Inferior parietal cortex (tissue), 1 donor: ENCODE measurements around the gene DYNLT2.

ENCODE experiments used
- DNase-seq: peaks from one replicate; pipeline ENCODE4 v3.0.0-alpha.2; 2016; ENCODE audit errors: extremely low spot score

The DYNLT2 gene

DNA sequence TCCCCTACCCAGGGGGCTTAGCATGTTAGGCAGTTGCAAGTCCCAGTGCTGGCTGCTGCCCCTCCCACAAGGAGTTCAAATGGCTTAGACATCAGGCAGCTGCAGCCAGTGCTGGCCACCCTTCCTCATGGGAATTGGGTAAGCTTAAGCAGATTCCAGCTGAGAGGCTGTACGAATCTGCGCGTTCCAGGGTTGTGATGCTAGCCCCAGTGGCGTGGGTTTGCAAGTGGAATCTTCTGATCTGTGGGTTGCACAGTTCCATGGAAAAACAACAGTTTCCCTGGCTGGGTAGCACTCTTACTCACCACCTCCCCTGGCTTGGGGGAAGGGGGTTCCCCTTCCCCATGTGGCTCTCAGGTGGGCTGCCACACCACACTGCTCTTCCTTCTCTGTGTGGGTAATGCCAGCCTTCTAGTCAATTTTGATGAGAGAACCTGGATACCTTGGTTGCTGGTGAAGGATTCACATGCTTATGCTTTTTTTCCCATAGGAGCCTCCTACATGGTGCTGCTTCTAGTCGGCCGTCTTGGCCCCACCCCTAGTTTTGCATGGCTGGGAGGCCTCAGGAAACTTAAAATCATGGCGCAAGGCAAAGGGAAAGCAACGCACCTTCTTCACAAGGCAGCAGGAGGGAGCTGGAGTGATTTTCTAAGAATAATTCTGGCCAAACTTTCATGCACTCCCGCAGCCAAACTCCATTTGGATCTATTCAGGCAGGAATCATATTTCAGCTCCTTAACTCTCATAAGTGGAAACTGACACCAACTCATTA lies 13.0 kb downstream of the DYNLT2 start:
- DNase-seq = no peak

DNA sequence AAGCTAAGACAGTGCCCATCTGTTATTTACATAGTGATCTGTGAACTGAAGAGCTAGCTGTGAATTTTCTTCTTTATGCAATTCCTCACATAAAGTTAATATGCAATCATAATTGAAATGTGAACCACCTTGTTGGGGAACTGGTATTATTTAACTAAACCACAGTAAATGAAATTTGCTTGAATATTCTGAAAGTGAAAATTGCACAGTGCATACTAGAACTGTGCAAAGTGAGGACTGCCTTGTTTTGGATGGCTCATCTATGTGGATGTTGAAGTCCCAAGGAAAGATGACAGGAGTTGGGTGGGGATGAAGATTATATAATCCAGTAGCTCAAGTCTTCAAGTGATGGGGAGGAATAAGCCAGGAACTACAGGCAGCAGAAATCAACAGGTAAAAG lies 21.4 kb downstream of the DYNLT2 start:
- no peak for DNase-seq

DNA sequence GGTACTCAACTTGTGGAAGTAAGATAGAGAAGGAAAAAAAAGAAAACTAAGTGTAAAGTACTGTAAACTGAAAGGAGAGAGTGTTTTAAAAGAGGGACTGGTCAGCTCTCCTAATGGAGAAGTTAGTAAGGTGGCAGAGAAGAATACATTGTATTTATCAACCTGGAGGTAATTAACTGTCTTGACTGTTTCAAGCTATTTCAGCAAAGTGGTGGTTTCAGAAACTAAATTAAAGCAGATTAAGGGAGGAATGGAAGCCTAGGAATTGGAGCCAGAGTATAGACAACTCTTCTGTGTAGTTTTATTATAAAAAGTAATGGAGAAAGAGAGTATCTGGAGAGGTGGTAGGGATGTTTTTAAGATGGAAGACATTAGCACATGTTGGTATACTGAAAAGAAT lies 24.4 kb downstream of the DYNLT2 start:
- DNase-seq = no peak

DNA sequence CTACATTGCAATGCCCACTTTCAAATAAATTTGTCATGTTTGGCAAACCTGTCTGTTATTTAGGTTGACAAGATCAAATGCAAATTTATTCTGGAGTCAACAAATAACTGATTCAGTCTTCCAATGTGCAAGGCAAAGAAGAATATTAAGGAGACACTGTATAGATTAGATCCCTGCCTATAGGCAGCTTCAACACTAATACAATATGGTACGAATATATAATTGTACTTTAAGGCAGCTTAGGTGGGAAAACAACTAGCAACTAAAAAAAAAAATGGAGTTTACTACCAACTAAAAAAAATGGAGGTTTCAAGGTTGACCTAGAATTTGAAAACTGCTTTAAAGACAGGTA lies 25.3 kb downstream of the DYNLT2 start:
- no peak for DNase-seq

DNA sequence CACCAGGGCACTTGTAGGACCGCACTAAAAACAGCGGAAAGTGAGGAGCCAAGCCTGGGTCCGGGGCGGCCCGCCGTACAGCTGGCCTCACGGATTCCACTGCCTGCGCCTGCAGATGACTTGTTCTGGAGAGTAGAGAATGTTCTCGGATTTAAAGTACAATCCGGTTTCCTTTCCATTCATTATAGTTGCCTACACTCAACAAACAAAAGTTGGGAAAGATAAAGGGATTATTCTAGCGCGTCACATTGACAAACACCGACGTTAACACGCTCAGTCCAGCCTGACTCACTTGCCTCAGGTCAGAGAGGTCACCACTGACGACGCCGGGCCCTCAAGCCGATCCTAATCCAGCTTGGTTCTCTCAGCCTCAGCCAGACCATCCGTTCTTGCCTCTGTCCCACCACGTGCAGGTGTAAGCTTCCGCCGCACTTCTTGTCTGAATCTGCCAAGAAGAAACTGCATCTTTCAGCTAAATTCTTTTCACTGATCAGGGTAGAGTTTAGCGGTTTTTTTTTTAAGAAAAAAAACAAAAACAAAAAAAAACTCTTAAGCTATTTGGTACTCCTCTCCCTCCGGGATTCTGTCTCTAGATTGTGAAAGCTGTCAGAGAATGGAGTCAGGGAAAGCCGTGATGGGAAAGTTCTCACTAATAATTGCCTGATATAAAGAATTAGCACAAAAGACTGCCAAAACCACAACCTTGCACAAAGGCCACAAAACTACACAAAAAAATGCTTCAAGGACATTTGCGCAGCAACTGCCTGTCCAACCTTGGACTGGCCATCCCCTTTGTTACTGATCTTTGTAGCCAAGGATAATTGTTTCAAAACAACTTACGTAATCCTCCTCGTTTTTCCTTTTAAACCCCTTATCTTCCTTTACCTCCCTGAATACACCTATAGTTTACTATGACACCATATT lies 26.0 kb downstream of the DYNLT2 start:
- peak; percentile 42 for DNase-seq

DNA sequence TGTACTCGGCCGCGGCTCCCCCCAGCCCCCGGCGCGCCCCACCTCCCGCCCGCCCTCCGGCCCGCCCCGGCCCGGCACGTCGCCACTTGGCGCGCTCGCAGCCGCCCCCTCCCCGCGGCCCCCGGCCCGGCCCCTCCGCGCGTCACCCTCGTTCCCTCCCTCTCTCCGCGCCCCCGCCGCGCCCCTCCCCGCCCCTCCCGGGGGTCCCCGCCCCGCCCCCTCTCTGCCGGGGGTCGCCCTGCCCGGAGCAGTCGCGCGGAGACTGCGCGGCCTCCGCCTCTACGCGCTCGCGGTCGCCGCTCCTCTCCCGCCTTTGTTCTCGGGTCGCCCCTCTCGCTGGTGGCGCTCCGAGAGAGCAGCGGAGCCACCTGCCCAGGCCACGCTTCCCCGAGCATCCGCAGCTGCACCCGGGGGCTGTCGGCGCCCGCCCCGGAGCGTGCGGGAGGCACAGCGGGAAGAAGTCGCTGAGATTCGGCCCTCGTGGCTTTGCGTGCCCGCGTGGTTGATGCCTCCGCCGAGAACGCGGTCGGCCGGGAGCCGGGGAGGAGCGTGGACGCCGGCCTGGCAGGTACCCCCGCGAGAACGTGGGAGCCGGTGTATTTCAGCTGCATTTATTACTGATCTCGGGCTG lies 26.8 kb downstream of the DYNLT2 start, which contains the start of gene PHF10:
PHF10 (minus strand) TSS at position 7 of the 631 bp plus-strand sequence. CDS start 569 bp downstream, outside the sequence.
- peak; percentile 54 for DNase-seq

DNA sequence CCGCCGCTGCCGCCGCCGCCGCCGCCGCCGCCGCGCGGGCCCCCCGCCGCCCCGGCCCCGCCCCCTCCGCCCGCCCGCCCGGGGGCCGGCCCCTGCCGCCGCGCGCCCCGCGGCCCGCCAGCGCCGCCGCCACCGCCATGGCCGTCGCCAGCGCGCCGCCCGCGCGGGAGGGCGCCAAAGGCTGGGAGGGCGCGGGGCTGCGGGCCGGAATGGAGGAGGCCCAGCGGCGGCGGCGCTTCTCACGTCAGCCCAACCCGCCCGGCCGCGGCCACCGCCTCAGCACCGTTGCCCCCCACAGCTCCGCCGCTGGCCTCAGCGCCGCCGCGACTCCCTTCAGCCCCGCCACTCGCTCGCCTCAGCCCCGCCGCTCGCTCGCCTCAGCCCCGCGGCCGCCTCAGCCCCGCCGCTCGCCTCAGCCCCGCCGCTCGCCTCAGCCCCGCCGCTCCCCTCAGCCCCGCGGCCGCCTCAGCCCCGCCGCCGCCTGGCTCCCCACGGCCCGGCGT lies 27.3 kb downstream of the DYNLT2 start:
- no peak for DNase-seq

DNA sequence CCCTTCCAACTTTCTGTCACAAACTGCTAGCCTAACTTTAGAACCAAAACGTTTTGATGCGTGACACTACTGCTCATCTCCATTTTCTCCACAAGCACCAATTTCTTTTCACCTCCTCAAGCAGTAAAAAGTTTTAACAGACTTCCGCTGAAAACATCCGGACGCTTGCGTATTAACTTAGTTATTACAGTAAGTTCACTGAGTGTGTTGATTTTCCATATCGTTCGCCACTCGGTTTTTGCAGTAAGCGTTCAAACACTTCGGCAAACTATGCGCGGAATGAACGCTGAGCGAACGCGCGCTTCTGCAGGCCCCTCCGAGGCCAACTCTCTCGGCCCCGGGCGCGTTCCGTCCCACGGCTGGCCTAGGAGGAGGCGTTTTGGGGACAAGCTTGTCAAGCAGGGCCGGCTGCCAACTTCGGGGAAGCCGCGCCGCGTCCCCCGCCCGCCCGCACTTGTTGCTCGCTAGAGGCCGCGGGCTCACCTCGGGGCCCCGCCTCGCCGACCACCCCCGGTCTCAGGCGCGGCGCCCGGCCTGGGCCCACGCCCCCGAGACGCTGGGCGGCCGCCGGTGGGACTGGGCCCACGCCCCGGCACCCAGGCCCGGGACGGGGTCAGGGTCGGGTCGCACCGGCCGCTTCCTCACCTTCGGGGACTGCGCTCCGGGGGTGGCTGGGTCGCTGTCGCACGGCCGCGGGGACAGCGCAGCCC lies 28.0 kb downstream of the DYNLT2 start:
- DNase-seq = peak; percentile 66

DNA sequence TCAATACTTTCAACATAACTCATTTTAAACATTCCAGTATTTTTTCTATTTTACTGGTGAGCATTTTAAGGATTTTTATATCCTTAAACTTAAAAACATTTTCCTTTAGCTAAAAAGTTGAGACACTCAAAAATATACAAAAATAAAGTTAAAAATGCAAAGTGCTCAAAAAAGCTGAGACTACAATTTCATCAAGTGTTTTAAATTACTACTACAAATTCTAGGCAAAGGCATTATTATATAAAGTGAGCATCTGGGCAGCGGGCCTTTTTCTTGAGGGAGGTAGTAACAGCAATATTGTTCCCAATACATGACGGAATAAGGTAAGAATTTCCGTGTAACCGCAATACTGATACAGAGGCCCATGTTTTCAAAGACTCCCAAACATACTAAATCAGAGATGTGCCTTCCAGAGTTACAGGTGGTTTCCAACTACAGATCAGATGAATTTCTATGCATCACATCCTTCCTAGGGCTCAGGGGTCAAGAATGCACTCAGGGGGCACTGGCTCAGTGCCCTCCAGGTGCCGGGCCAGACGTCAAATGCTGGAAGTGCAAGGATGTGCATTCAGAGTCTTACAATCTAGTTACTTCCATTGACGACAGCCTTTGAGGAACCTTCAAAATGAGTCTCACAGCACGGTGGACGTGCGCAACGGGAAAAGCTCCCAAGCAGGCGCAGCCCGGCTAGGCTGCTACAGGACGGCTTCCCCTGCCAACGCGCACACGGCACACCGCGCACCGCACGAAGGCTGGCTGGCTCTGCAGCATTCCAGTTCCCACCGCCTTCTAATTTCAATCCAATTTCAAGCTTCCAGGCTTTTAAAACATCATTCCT lies 28.8 kb downstream of the DYNLT2 start:
- DNase-seq = no peak

DNA sequence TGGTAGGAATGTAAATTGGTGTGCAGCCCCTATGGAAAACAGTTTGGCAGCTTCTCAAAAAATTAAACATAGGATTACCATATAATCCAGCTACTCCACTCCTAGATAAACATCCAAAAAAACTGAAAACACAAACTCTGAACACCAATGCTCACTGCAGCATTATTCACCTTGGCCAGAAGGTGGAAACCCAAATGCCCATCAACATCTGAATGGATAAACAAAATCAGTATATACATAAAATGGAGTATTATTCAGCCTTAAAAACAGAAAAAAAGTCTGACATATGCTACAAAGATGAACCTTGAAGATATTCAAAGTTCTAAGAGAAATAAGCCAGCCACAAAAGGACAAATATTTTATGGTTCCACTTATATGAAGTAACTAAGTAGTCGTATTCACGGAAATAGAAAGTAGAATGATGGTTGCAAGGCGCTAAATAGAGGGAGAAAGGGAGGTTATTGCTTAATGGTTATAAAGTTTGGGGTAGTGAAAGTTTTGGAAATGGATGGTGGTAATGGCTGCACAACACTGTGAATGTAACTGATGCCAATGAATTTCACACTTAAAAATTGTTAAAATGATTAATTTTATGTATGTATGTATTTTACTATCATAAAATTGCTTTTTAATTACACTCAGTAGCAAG lies 31.0 kb downstream of the DYNLT2 start:
- DNase-seq = no peak

DNA sequence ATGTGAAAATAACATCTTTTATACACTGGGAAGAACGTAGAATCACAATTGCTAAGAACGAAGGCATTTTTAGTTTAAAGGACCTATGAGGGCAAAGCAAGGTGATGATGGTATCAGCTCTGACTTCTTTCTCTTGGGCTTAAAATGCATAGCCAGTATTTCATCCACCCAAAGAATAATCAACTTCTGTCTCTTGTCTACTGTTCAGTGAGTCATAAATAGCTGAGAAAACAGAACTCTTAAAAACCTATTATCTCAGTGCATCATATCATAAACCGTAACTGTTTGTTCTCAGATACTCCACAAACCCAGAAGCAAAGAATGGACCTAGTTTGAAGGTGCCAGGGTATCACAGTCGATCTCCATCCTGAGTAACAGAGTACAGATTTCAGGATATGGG lies 32.3 kb downstream of the DYNLT2 start:
- no peak for DNase-seq

DNA sequence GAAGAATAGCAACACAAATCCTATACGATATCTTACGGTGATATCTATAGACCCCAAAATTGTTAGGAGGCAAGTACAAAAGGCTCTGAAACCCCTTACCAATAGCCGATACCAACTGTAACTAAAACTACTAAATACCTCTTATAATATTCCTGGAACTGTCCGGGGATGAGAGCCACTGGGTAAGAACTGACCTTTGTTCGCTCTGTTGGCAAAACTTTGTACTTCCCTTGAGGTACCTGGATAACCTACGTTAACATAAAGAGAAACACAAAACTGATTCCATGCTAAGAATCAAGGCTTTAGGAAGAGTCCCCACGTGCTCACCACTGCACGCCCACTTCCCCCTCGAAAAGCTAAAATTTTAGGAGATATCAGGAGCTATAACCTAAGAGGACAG lies 36.8 kb downstream of the DYNLT2 start:
- DNase-seq = no peak

DNA sequence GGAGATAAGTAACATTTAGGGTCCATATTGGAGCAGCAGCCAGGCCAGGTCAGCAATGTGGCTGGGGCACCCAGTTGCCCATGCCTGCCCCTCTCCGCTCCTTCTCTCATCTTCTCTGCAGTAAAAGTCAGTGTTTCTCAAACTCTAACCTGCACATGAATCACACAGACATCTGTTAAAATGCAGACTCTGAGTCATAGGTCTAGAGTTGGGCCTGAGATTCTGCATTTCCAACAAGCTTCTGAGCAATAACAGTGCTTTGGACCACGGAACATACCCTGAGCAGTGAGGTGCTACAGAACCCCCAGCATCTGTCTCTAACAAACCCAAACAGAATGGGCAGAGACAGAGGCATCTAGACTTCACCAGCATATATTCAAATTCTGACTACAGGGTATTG lies 37.2 kb downstream of the DYNLT2 start:
- no peak for DNase-seq

DNA sequence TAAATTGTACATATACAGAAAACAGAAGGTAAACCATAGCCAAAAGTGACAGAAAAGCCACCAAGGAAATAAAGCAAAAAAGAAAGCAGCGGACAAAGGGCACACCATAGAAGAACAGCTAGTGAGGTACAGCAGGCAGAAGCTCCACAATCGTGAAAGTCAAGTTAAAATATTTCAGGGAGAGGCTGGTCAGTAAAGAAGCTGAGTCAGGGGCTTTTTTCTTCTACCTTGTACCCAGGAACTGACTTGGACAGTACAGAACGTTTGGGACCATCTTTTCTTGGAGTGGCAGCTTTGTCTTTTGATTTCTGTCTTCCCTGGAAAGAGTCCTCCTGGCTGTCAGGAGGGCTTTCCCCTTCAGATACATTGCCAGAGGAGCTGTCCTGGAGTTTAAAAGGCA lies 41.4 kb downstream of the DYNLT2 start:
- DNase-seq = no peak

DNA sequence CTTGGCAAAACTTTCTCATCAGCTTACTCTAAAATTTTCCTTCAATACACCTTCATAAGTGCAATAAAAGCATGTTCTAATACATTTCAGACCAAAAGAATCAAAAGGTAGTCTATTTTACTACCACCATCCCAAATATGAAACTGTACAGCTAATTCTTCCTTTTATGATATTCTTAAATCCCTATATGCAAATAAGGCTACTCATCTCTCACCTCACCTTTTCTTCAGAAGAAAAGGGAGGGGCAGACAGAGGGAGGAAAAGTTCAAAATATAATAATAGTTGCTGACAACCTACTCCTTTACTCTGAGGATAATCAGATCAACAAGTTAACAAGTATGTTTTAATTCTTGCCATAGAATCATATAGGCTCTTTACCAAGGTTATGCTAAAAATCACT lies 42.1 kb downstream of the DYNLT2 start:
- DNase-seq = no peak

DNA sequence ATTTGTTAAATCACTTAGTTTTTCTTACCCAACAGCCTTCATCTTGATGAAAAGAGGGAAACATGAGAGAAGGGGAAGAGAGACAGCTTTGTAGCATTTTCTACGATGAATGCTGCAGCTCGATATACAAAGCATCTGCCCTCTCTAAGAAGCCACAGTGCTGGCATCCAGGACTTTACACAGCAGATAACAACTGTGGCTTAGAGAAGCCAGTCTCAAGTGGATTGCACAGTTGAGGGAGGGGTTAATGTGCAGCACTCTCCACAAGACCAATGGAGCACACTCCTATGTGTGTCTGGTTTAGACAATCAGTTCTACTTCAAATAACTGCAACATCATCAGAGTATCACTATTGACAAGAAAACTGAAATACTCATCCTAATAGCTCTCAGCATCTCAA lies 43.6 kb downstream of the DYNLT2 start:
- no peak for DNase-seq

DNA sequence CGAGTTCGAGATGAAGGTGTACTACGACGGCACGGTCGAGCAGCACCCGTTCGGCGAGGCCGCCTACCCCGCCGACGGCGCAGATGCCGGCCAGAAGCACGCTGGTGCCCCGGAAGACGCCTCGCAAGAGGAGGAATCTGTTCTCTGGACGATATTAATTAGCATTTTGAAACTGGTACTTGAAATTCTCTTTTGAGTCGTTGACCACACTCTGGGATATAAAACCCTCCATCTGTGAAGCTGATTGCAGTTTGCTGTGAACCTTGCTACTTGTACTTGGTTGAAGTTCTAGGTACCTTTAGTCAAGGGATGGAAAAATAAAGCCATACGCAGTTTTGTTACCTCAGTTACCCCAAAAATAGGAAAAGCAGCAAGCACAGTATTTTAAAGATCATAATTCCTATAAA lies 48.5 kb downstream of the DYNLT2 start:
- DNase-seq = no peak

DNA sequence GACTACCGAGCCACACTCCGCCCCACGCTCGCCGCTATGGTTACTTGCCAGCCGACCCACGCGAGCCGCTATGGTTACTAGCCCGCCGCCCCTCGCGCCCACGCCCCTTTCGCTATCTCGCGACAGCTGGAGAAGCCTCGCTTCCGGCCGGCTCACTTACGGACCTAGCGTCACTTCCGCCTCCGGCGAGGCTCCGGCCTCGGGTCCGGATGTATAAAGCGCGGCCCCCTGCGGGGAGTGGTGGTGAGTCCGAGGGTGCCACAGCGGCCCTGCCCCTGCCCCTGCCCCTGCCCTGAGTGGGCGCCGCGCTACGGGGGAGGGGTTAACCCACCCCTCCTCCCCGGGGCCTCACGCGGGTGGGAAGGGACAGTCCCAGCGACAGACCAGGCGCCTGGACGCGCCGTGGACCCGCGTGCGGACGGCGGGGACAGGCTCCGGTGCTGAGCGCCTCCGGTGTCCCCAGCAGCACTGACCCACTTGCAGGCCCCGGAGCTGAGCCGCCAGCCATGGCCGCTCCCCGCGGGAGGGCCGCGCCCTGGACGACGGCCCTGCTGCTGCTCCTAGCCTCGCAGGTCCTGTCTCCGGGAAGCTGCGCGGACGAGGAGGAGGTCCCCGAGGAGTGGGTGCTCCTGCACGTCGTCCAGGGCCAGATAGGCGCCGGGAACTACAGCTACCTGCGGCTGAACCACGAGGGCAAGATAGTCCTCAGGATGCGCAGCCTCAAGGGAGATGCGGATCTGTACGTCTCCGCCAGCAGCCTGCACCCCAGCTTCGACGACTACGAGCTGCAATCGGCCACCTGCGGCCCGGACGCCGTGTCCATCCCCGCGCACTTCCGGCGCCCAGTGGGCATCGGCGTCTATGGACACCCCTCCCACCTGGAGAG lies 49.2 kb downstream of the DYNLT2 start, which contains the start of the genes C6orf120 and WDR27:
C6orf120 (plus strand) TSS at position 173 of the 886 bp plus-strand sequence; CDS start at position 507, 334 bp downstream.
WDR27 (minus strand) TSS at position 76 of the 886 bp plus-strand sequence. CDS start 13,024 bp downstream, outside the sequence.
- DNase-seq = peak; percentile 96
